ENCODE measurements around the gene SLC22A3. TPM values are rescaled to one million over a fixed set of nuclear protein-coding genes. Genes with fewer than 3 reads are reported as not detected.

SLC22A3 gene
- total RNA-seq, 2 experiments from 2014 or later, result not detected

DNA sequence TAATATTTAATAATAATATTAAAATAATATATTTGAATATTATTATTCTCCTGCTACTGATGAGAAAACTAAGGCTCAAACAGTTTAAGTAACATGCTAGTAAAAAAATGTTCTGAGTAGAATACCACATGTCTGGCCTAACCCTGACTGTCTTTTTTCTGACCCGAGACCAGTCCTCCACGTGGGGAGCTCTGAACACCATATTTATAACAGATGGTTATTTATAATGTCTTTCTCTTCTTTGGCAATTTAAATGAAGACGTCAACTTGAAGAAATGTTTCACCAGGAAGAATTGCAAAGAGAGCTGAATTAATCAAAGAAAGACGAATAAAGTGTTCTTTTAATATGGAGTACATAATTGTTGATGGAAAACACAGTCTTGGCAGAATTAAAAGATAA is 82.0 kb downstream of the SLC22A3 start:
- H2AFZ ChIP-seq (ENCODE audit: low read length), result no peak overlapping the region
- H3K36me3 ChIP-seq (ENCODE audit: insufficient read depth, low read length), result no peaks in the 10 kb centered on the region
- BruUV-seq (replicated peaks), result no TSS peak
- intact Hi-C loops (cut with micrococcal nuclease; ENCODE audit: unreplicated experiment), result no loop called here
- no peaks in the 10 kb centered on the region for H4K20me1 ChIP-seq (ENCODE audit: insufficient read depth, low read length)
- ChIA-PET CTCF (ENCODE audit: unreplicated experiment) (no interaction called here), POLR2A (no interaction called here)
- no peak for DNase-seq (ENCODE audit: low spot score)
- H3K4me2 ChIP-seq (ENCODE audit: low read length), result no peak overlapping the region
- no peak overlapping the region for H3K4me3 ChIP-seq (ENCODE audit: low read depth, low read length, poor library complexity, severe bottlenecking)
- TF ChIP-seq, protein P1, sequence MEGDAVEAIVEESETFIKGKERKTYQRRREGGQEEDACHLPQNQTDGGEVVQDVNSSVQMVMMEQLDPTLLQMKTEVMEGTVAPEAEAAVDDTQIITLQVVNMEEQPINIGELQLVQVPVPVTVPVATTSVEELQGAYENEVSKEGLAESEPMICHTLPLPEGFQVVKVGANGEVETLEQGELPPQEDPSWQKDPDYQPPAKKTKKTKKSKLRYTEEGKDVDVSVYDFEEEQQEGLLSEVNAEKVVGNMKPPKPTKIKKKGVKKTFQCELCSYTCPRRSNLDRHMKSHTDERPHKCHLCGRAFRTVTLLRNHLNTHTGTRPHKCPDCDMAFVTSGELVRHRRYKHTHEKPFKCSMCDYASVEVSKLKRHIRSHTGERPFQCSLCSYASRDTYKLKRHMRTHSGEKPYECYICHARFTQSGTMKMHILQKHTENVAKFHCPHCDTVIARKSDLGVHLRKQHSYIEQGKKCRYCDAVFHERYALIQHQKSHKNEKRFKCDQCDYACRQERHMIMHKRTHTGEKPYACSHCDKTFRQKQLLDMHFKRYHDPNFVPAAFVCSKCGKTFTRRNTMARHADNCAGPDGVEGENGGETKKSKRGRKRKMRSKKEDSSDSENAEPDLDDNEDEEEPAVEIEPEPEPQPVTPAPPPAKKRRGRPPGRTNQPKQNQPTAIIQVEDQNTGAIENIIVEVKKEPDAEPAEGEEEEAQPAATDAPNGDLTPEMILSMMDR (conservative IDR thresholded peaks at IDR 0.05; ENCODE audit: low read length), result no peak
- H3K79me2 ChIP-seq (ENCODE audit: insufficient read depth, low read depth, low read length), result no peaks in the 10 kb centered on the region
- no peaks in the 10 kb centered on the region for H3K9me2 ChIP-seq (ENCODE audit: insufficient read depth, low read length)
- no peaks in the 10 kb centered on the region for H3K9me3 ChIP-seq (ENCODE audit: low read length)
- H3K4me1 ChIP-seq (ENCODE audit: insufficient read depth, low read length, poor library complexity, severe bottlenecking), result no peaks in the 10 kb centered on the region
- no peak overlapping the region for H3K27ac ChIP-seq (ENCODE audit: low read depth, low read length, poor library complexity, severe bottlenecking)

DNA sequence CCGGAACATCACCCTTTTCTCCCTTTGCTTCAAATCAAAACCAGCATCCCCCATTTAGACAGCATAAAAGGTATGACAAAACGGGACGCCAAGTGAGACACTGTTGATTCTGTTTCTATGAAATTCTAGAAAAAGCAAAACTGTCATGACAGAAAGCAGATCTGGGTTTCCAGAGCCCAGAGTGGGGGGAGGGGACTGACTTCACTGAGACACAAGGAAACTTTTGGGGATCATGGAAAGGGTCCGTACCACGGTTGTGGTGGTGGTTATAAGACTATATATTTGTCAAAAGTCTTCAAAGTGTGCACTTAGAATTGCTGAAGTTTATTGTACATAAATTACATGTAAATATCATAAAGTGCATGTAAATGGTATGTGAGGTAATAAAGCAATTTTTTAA is 82.6 kb downstream of the SLC22A3 start:
- Histone ChIP-seq H3K4me3 (ENCODE audit: low read depth, low read length, poor library complexity, severe bottlenecking) (no peak overlapping the region), H3K9me3 (ENCODE audit: low read length) (no peaks in the 10 kb centered on the region), H3K36me3 (ENCODE audit: insufficient read depth, low read length) (no peaks in the 10 kb centered on the region), H3K79me2 (ENCODE audit: insufficient read depth, low read depth, low read length) (no peaks in the 10 kb centered on the region), H3K4me1 (ENCODE audit: insufficient read depth, low read length, poor library complexity, severe bottlenecking) (no peaks in the 10 kb centered on the region), H3K27ac (ENCODE audit: low read depth, low read length, poor library complexity, severe bottlenecking) (no peak overlapping the region), H2AFZ (ENCODE audit: low read length) (no peak overlapping the region), H3K9me2 (ENCODE audit: insufficient read depth, low read length) (no peaks in the 10 kb centered on the region), H3K4me2 (ENCODE audit: low read length) (no peak overlapping the region), H4K20me1 (ENCODE audit: insufficient read depth, low read length) (no peaks in the 10 kb centered on the region)
- no TSS peak for BruUV-seq (replicated peaks)
- intact Hi-C loops (cut with micrococcal nuclease; ENCODE audit: unreplicated experiment), result no loop called here
- TF ChIP-seq, protein P1 (conservative IDR thresholded peaks at IDR 0.05; ENCODE audit: low read length), result no peak
- no peak for TF ChIP-seq EZH2phosphoT487 (IDR thresholded peaks at IDR 0.05; ENCODE audit: borderline replicate concordance, low read depth, low read length)
- no peak for DNase-seq (ENCODE audit: low spot score)
- POLR2A ChIA-PET, result no interaction called here
- CTCF ChIA-PET (ENCODE audit: unreplicated experiment), result no interaction called here

DNA sequence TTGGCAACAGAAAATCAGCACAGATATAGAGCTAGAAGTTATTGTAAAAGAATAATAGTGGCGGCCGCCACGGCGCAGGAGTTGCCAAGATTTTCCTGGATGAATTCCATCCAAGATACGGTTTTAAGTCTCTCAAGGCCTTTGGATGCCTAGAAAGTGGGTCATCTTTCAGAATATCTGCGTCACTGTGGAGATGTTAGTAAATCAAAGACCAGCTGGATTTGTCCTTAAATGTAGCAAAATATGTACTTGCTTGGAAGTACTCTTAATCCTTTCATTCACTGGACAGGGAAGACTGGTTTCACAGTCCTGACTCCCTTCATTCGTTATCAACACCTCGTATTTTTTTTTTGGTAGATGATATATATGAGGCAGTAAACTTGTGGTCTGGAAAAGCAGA is 83.0 kb downstream of the SLC22A3 start:
- H3K9me2 ChIP-seq (ENCODE audit: insufficient read depth, low read length), result no peaks in the 10 kb centered on the region
- no peaks in the 10 kb centered on the region for H3K4me1 ChIP-seq (ENCODE audit: insufficient read depth, low read length, poor library complexity, severe bottlenecking)
- no peak for DNase-seq (ENCODE audit: low spot score)
- no TSS peak for BruUV-seq (replicated peaks)
- intact Hi-C loops (cut with micrococcal nuclease; ENCODE audit: unreplicated experiment), result no loop called here
- H3K79me2 ChIP-seq (ENCODE audit: insufficient read depth, low read depth, low read length), result no peaks in the 10 kb centered on the region
- H2AFZ ChIP-seq (ENCODE audit: low read length), result no peak overlapping the region
- CTCF ChIA-PET (ENCODE audit: unreplicated experiment), result no interaction called here
- TF ChIP-seq, protein P1 (conservative IDR thresholded peaks at IDR 0.05; ENCODE audit: low read length), result no peak
- TF ChIP-seq EZH2phosphoT487 (IDR thresholded peaks at IDR 0.05; ENCODE audit: borderline replicate concordance, low read depth, low read length), result no peak
- no peak overlapping the region for H3K27ac ChIP-seq (ENCODE audit: low read depth, low read length, poor library complexity, severe bottlenecking)
- POLR2A ChIA-PET, result no interaction called here
- no peak overlapping the region for H3K4me3 ChIP-seq (ENCODE audit: low read depth, low read length, poor library complexity, severe bottlenecking)
- H3K4me2 ChIP-seq (ENCODE audit: low read length), result no peak overlapping the region
- H3K36me3 ChIP-seq (ENCODE audit: insufficient read depth, low read length), result no peaks in the 10 kb centered on the region
- H3K9me3 ChIP-seq (ENCODE audit: low read length), result no peaks in the 10 kb centered on the region
- no peaks in the 10 kb centered on the region for H4K20me1 ChIP-seq (ENCODE audit: insufficient read depth, low read length)

Data from OCI-LY7 (cell line).